ENCODE results near the gene CCNL2.
A peak's percentile ranks its signal among the peaks of the same experiment; 100 is the strongest.
"Not testable (repeated sequence)": the region's sequence is repeated elsewhere in the genome, so short reads cannot be mapped to it uniquely, and the experiment has no call there.

Gene CCNL2

DNA sequence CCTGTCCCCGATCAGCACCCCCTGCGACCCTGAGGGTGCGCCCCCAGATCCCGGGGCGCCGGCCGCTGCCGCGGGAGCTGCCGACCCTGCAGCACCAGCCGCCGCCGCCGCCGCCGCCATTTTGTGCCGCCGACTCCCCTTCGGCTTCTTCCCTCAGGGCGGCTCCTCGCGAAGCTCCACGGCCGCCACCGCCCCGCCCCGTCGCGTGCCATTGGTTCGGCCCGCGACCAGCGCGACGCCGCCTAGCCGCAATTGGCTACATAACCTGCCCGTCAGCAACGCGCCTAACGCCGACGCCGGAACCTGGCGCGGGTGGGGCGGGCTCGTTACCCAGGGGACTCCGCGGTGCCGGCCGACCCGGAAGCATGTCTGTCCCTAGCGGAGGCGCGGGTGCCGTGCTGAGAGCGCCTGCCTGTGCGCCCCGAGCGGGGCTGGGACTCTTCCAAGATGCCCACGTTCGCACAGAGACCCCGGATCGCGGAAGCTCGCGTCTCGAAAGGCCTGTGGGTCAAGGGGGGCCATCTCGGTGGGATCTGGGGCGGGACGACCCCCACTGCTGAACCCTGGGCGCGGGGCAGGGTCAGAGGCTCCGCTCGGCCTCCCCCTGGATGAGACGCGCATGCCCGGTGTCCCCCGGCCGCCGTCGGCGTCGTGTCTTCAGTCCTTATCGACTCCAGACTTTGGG lies at the start of gene CCNL2:
Gene CCNL2 (minus strand): TSS at position 149 of the 685 bp plus-strand sequence. CDS start 29 bp downstream, at position 120.
- DNase-seq (ENCODE audit: low spot score), result peak; percentile 95

- not testable (repeated sequence) for DNase-seq (ENCODE audit: low spot score)
Observed at GRCh38 chr1:1446631-1447030, 47.5 kb upstream of the CCNL2 start.

DNA sequence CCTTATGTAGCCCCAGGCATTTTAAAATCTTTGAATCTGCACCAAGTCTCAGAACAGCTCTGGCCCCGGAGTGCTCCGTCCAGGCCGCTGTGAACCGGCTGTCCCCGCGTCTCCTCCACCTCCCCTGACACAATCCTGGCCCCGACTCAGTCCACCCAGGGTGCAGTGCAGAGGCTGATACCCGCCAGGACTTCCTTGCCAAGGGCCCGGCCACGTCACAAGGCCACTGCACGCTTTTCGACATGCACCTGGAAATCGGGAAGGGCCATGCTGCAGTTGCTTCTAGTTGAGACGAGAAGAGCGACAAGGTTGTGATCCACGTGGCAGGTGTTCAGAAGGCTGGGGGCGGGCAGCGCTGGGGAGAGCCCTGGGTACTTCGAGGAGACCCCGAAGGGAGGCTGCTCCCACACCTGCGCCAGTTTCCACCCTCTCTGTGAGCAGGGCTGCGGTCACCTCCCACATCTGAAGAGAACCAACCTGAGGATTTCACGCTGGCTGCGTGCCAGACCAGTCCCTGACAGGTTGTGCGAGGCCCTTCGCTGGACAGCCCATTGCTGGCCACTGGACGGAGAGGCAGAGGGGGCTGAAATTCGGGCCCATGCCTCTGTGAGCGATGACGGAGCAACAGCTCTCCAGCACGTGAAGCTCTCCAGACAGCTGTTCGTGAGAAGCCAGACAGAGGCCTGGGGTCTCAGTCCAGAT lies 43.1 kb upstream of the CCNL2 start:
- no peak for DNase-seq (ENCODE audit: low spot score)

GRCh38 chr1:1441002-1441888 lies 42.1 kb upstream of the CCNL2 start:
- DNase-seq (ENCODE audit: low spot score), result no peak

- DNase-seq (ENCODE audit: low spot score), result no peak
Observed at GRCh38 chr1:1440262-1441001, 41.3 kb upstream of the CCNL2 start.

GRCh38 chr1:1439546-1440261 lies 40.6 kb upstream of the CCNL2 start:
- no peak for DNase-seq (ENCODE audit: low spot score)

DNA sequence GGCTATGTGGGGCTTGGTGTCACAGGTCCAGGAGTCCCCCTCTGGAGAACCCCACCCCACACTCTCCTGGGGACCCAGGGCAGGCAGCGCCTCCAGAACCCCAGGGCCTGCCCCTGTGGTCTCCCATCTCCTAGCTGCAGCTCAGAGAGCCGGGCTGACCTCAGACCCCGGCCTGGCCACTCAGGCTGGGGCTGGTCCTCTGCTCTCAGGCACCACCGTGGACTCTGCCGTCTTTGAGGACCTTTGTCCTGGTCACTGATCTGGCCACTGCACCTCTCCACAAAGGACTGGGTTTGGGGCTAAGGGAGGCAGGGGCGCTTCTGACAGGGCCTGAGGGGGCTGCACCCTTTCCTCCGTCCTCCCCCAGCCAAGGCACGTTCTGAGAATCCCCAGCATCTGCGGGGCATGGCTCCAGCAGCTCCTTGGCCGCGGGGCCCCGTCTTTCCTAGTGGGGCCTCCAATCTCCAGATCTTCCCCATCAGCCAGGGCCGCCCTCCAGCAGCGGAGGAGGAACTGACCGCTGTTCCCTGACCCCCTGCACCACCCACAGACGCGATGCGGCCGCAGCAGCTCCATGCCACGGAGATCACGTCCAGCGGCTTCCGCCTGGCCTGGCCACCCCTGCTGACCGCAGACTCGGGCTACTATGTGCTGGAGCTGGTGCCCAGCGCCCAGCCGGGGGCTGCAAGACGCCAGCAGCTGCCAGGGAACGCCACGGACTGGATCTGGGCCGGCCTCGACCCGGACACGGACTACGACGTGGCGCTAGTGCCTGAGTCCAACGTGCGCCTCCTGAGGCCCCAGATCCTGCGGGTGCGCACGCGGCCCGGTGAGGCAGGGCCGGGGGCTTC lies 39.6 kb upstream of the CCNL2 start:
- no peak for DNase-seq (ENCODE audit: low spot score)

GRCh38 chr1:1437904-1438376 lies 38.8 kb upstream of the CCNL2 start:
- DNase-seq (ENCODE audit: low spot score), result no peak

GRCh38 chr1:1437033-1437903 lies 38.1 kb upstream of the CCNL2 start:
- no peak for DNase-seq (ENCODE audit: low spot score)

- no peak for DNase-seq (ENCODE audit: low spot score)
Observed at GRCh38 chr1:1436630-1437032, 37.5 kb upstream of the CCNL2 start.

GRCh38 chr1:1435911-1436629 lies 36.9 kb upstream of the CCNL2 start:
- no peak for DNase-seq (ENCODE audit: low spot score)

- DNase-seq (ENCODE audit: low spot score), result no peak
Observed at GRCh38 chr1:1435106-1435903, 36.2 kb upstream of the CCNL2 start, which contains the start of gene VWA1. Gene VWA1, plus strand, starts transcription at chr1:1435690. Its CDS starts 59 bp downstream, at chr1:1435749.

DNA sequence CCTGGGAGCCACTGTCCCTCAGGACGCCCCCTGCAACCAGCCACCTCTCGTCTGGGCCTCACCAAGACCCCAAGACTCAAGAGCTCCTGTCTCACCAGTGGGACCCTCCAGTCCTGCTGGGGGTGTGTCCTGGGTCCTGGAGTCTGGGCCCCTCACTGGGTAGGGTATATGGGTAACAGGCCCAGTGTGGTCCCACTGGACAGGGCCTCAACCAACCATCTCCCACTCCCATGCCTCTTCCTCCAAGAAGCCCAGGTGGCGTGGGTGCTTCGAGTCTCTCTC lies 35.6 kb upstream of the CCNL2 start:
- DNase-seq (ENCODE audit: low spot score), result no peak

DNA sequence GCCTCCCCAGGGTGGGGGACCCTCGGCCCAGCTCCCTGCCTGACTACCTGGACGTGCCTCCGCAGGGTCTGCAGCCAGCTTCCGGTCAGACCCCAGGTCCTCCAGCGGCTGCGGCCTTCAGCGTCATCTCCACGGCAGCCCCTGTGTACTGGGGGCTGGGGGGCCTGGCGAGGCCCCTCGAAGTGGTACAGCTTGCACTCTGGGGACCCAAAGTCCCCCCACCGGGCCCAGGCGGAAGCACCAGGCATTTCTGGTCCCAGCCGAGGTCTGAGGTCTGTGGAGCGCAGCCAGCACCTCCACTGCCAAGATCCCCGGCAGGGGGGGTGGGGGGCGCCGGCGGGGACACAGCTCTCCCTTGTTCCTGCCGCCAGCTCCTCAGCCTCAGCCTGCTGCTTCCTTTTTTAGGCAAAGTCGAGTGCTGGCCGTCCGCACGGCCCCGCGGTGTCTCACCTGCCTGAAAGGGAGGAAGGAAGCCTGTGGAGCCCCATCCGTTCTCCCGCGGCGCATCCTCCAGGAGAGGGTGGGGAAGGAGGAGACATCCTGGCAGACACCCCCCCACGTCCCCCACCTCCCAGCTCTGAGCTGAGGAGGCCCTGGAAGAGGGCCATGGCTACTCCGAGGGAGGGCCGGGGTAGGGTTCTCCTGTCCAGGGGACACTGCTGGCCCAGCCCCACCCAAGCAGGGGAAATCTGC lies 35.1 kb upstream of the CCNL2 start:
- no peak for DNase-seq (ENCODE audit: low spot score)

DNA sequence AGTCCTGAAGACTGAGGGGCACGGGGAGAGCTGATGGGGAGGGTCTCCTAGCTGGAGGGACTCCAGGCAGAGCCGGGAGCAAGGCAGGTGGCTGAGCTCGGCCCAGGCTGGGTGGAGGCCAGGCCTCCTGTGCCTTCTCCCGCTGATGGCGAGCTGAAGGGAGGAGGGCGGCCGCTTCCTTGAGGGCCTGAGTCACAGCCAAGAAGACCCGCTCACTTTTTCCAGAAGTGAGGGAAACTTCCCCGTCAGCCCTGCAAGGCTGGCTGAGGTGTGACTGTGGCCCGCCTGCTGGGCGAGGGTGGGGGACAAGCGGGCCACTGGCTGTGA lies 34.6 kb upstream of the CCNL2 start:
- no peak for DNase-seq (ENCODE audit: low spot score)

DNA sequence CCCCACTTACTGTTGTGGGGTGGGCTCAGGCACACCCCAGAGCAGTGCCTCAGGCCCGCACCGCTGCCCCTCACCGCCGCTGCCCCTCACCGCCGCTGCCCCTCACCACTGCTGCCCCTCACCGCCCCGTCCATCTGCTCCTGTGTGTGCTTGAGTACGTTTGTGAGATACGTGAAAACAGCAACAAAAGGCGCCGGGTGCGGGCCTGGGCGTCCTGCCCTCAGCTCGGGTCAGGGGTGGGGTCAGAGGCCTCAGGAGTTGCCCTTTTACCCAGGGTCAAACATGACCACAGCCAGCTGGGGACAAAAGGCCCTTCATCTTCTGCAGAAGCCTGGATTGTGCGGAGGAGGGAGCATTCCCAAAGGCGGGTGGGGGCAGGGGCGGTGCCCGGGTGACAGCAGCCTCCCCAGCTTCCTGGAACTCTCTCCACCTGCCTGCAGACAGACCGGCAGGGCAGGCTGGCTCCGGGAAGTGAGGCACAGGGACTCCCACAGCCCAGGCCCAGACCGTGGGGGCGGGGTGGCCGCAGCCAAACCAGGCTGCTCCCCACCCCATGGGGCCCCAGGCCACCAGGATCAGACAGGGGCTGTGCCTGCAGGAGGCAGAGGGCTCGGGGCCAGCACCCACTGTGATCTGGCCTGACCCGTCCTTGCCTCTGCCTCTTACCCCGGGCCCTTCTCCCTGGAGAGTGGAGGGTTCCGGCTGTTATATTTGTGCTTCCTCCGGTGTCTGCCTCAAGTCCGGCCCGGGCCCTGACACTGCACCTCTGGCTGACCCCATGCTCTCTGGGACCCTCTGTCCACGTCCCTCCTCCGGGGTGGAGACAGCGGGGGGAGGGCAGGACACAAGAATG lies 34.0 kb upstream of the CCNL2 start:
- DNase-seq (ENCODE audit: low spot score), result no peak
